HEK293 (cell line): ENCODE results near the gene HIC1.

ENCODE experiments used
- CTCF ChIA-PET: fragments of 350-600 bp; formaldehyde crosslinking; extraction: SDS; loops from one replicate; lab custom pipeline; 2021; ENCODE audit warnings: antibody characterized with exemption; lab: Yijun Ruan, JAX
- POLR2A ChIA-PET: fragments of 300-600 bp; formaldehyde crosslinking; extraction: SDS; loops from one replicate; lab custom pipeline; 2020; ENCODE audit warnings: antibody characterized with exemption, inconsistent platforms; lab: Yijun Ruan, JAX
- H3K27ac ChIP-seq: fragments of 200-500 bp; sonication (Bioruptor generic); 2 replicates; pipeline ENCODE4 v1.5.1; 2014; ENCODE audit warnings: low read depth, low read length, control low read depth, inconsistent platforms; ENCODE audit errors: extremely low read depth
- H3K36me3 ChIP-seq, 2 experiments: fragments of 200-500 bp in 1 of 2; sonication (Bioruptor generic) in 1 of 2; 1 replicate in 1 of 2; 2 replicates in 1 of 2; pipeline ENCODE4 v1.5.1; 2014 to 2017; ENCODE audit warnings: inconsistent platforms in 2 of 2, low read length in 2 of 2; ENCODE audit not compliant: control insufficient read depth in 2 of 2, insufficient read depth in 1 of 2
- H3K4me1 ChIP-seq: fragments of 200-500 bp; sonication (Bioruptor generic); 2 replicates; pipeline ENCODE4 v1.5.1; 2014; ENCODE audit warnings: mild to moderate bottlenecking, low read length, inconsistent platforms; ENCODE audit not compliant: control insufficient read depth, insufficient read depth
- H3K4me3 ChIP-seq: 2 replicates; pipeline ENCODE4 v1.5.1; 2011; ENCODE audit warnings: low read depth, mild to moderate bottlenecking, control low read depth, low read length, moderate library complexity
- H3K9me3 ChIP-seq: fragments of 200-500 bp; sonication (Bioruptor generic); 2 replicates; pipeline ENCODE4 v1.5.1; 2014; ENCODE audit warnings: low read depth, low read length, inconsistent platforms; ENCODE audit not compliant: control insufficient read depth, insufficient read depth
- BCL11B ChIP-seq: fragments of 450-650 bp; formaldehyde crosslinking; IDR thresholded peaks from 2 replicates; pipeline ENCODE4 v1.5.1; 2016; ENCODE audit warnings: low read depth, missing biosample characterization, missing genetic modification characterization
- BCL6B ChIP-seq: fragments of 450-650 bp; formaldehyde crosslinking; IDR thresholded peaks from 2 replicates; pipeline ENCODE4 v1.5.1; 2017; ENCODE audit warnings: missing biosample characterization, missing genetic modification characterization
- PBX3 ChIP-seq: sonication (generic); formaldehyde crosslinking; IDR thresholded peaks from 2 replicates; pipeline ENCODE4 v1.8.1; 2022; ENCODE audit warnings: mild to moderate bottlenecking, moderate library complexity, missing genetic modification reagents
- PRDM1 ChIP-seq: fragments of 450-650 bp; formaldehyde crosslinking; IDR thresholded peaks from 2 replicates; pipeline ENCODE4; 2016; ENCODE audit warnings: missing biosample characterization, missing genetic modification characterization
- ZFP69B ChIP-seq: fragments of 450-650 bp; formaldehyde crosslinking; IDR thresholded peaks from 2 replicates; pipeline ENCODE4 v1.5.1; 2016; ENCODE audit warnings: missing biosample characterization, missing genetic modification characterization
- ZNF18 ChIP-seq: fragments of 450-650 bp; formaldehyde crosslinking; IDR thresholded peaks from 2 replicates; pipeline ENCODE4 v1.5.1; 2016; ENCODE audit warnings: missing biosample characterization, missing genetic modification characterization
- ZNF266 ChIP-seq: fragments of 450-650 bp; formaldehyde crosslinking; IDR thresholded peaks from 2 replicates; pipeline ENCODE4 v1.5.1; 2016; ENCODE audit warnings: missing biosample characterization, missing genetic modification characterization, low read depth
- ZNF292 ChIP-seq: fragments of 450-650 bp; formaldehyde crosslinking; IDR thresholded peaks from 2 replicates; pipeline ENCODE4 v1.5.1; 2016; ENCODE audit warnings: low read depth, missing biosample characterization, missing genetic modification characterization, borderline replicate concordance
- ZNF549 ChIP-seq: fragments of 450-650 bp; IDR thresholded peaks from 2 replicates; pipeline ENCODE4 v1.5.1; 2018; ENCODE audit warnings: missing biosample characterization, missing genetic modification characterization, mild to moderate bottlenecking, inconsistent platforms, moderate library complexity
- ZNF629 ChIP-seq: fragments of 450-650 bp; formaldehyde crosslinking; IDR thresholded peaks from 2 replicates; pipeline ENCODE4 v1.5.1; 2017; ENCODE audit warnings: missing biosample characterization, missing genetic modification characterization
- ZNF645 ChIP-seq: fragments of 450-650 bp; formaldehyde crosslinking; IDR thresholded peaks from 2 replicates; pipeline ENCODE4; 2016; ENCODE audit warnings: missing biosample characterization, missing genetic modification characterization
- ZNF692 ChIP-seq: fragments of 450-650 bp; formaldehyde crosslinking; IDR thresholded peaks from 2 replicates; pipeline ENCODE4 v1.5.1; 2016; ENCODE audit warnings: missing biosample characterization, missing genetic modification characterization
- ZNF704 ChIP-seq: fragments of 450-650 bp; formaldehyde crosslinking; IDR thresholded peaks from 2 replicates; pipeline ENCODE4 v1.5.1; 2016; ENCODE audit warnings: missing biosample characterization, missing genetic modification characterization
- ZNF837 ChIP-seq: fragments of 450-650 bp; formaldehyde crosslinking; IDR thresholded peaks from 2 replicates; pipeline ENCODE4 v1.5.1; 2016; ENCODE audit warnings: missing biosample characterization, missing genetic modification characterization

HIC1 gene

GRCh38 chr17:2059547-2060384 lies 4.9 kb downstream of the HIC1 start (continued):
- TF ChIP-seq ZNF645 (tag by site-specific recombination): no peak

- TF ChIP-seq BCL6B (tag by site-specific recombination) (no peak), ZNF704 (no peak), ZFP69B (tag by site-specific recombination) (no peak), ZNF629 (tag by site-specific recombination) (no peak), PBX3 (CRISPR knock-in tag) (no peak), ZNF266 (tag by site-specific recombination) (no peak), PRDM1 (tag by site-specific recombination) (no peak), ZNF837 (no peak), ZNF692 (tag by site-specific recombination) (no peak), BCL11B (tag by site-specific recombination) (no peak), ZNF549 (no peak)
- Histone ChIP-seq H3K4me1 (no peaks in the 10 kb centered on the region; the same call in 1 of the 2 replicates), H3K27ac (no peak overlapping the region), H3K4me3 (no peak overlapping the region), H3K36me3 (peaks cover 0 to 26% of the 10 kb centered on the region in 2 experiments; a peak in 1 of 3 replicates), H3K9me3 (no peaks in the 10 kb centered on the region)
- ChIA-PET CTCF (interaction anchor here (3.2 kb wide), 1 partner anchor 185 kb away, joined by 24 read pairs; no protein-coding TSS in a partner anchor), POLR2A (no interaction called here)
Measured at GRCh38 chr17:2060385-2060658, 5.4 kb downstream of the HIC1 start.

GRCh38 chr17:2060681-2061440 lies 6.0 kb downstream of the HIC1 start:
- ChIA-PET POLR2A (no interaction called here), CTCF (interaction anchor here (0.6 kb wide), 1 partner anchor 332 kb away, joined by 3 read pairs; no protein-coding TSS in a partner anchor)
- H3K9me3 ChIP-seq: no peaks in the 10 kb centered on the region
- H3K36me3 ChIP-seq: peaks cover 0 to 29% of the 10 kb centered on the region in 2 experiments; a peak in 1 of 3 replicates
- no peaks in the 10 kb centered on the region; the same call in 1 of the 2 replicates for H3K4me1 ChIP-seq
- H3K4me3 ChIP-seq: no peak overlapping the region
- H3K27ac ChIP-seq: no peak overlapping the region
- TF ChIP-seq ZNF292 (tag by site-specific recombination) (no peak), PRDM1 (tag by site-specific recombination) (0 out of 2 replicates have a peak, but pooled peaks have one; percentile 31), ZNF18 (tag by site-specific recombination) (no peak)
